Measurements from ENCODE around the gene KCNQ1.

KCNQ1 gene

DNA sequence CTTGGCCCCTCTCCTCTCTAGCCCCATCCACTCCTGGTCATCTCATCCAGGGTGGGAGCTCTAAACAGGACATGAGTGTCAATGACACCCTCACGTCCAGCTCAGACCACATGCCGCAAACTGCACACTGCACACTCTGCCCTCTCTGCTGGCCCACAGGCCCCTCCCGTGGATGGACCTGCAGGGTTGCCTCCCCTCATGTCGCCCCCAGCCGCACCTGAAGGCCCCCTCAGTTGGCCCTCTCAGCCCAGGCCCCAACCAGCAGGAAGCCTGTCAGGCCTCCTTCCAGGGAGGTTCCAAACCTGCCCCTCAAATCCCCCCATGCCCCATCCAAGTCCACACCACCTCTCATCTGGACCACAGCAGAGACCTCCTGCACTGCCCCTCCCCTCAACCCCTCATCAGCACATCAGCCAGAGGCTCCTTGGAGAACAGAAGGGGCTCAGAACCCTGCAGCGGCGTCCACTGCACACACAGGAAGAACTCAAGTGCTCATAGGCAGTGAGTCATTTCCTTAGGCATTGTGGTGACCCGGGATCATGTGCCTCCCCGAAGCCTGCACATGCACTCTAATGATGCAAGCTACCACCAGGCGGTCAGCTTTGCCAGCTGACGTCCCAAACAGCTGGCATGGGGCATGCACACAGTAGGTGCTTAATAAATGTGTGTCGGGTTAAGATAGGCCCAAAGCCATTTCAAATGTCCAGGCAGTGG, 453.7 kb downstream of the KCNQ1 start:
- peak; percentile 36 to 41 for DNase-seq

All from stimulated activated CD4-positive, alpha-beta T cell treated with anti-CD3 and anti-CD28 coated beads, Interleukin-4, amount 100 ng/mL, for 4 hours (primary cell).